CD4-positive, alpha-beta T cell treated with Interleukin-6 for 4 hours (primary cell): ENCODE results near the gene VSIG4.
"Not testable (repeated sequence)": the region's sequence is repeated elsewhere in the genome, so short reads cannot be mapped to it uniquely, and the experiment has no call there.

Source experiments
- DNase-seq: peaks from one replicate; pipeline ENCODE4 v3.0.0-alpha.2; 2020; ENCODE audit warnings: mixed read lengths

VSIG4 gene

GRCh38 chrX:66007851-66008250 lies 32.0 kb downstream of the VSIG4 start:
- DNase-seq = no peak

- no peak for DNase-seq
Measured at GRCh38 chrX:66005830-66006449, 33.9 kb downstream of the VSIG4 start.

GRCh38 chrX:66004928-66005829 lies 34.7 kb downstream of the VSIG4 start:
- no peak for DNase-seq

GRCh38 chrX:66002824-66003680 lies 36.8 kb downstream of the VSIG4 start:
- DNase-seq = no peak

- DNase-seq = no peak
Measured at GRCh38 chrX:66001596-66001995, 38.3 kb downstream of the VSIG4 start.

- no peak for DNase-seq
Measured at GRCh38 chrX:66000628-66001272, 39.1 kb downstream of the VSIG4 start.

- DNase-seq = no peak
Measured at GRCh38 chrX:66000178-66000577, 39.7 kb downstream of the VSIG4 start.

GRCh38 chrX:65999563-66000148 lies 40.2 kb downstream of the VSIG4 start:
- DNase-seq = no peak

- DNase-seq = no peak
Measured at GRCh38 chrX:65999029-65999562, 40.8 kb downstream of the VSIG4 start.

GRCh38 chrX:65997978-65998717 lies 41.7 kb downstream of the VSIG4 start:
- DNase-seq = no peak

- DNase-seq = no peak
Measured at GRCh38 chrX:65994519-65995506, 45.1 kb downstream of the VSIG4 start.

GRCh38 chrX:65993915-65994460 lies 45.9 kb downstream of the VSIG4 start:
- no peak for DNase-seq

- DNase-seq = no peak
Measured at GRCh38 chrX:65993332-65993731, 46.5 kb downstream of the VSIG4 start.

- DNase-seq = no peak
Measured at GRCh38 chrX:65990702-65991101, 49.2 kb downstream of the VSIG4 start.

GRCh38 chrX:65987811-65988210 lies 52.1 kb downstream of the VSIG4 start:
- no peak for DNase-seq

- peak; percentile 60 for DNase-seq
Measured at GRCh38 chrX:65985922-65986588, 53.8 kb downstream of the VSIG4 start.

GRCh38 chrX:65985211-65985610 lies 54.7 kb downstream of the VSIG4 start:
- DNase-seq = no peak

- not testable (repeated sequence) for DNase-seq
Measured at GRCh38 chrX:65977161-65977560, 62.7 kb downstream of the VSIG4 start.

- no peak for DNase-seq
Measured at GRCh38 chrX:65976161-65976560, 63.7 kb downstream of the VSIG4 start.
